DMS 273 (cell line): ENCODE measurements around the gene MAN2B1.
A peak's percentile ranks its signal among the peaks of the same experiment; 100 is the strongest.
"Not testable (repeated sequence)": the region's sequence is repeated elsewhere in the genome, so short reads cannot be mapped to it uniquely, and the experiment has no call there.

Experiments
- DNase-seq: peaks from one replicate; lab custom pipeline; 2025; ENCODE audit not compliant: unreplicated experiment; lab: John Stamatoyannopoulos, UW

Gene MAN2B1

DNA sequence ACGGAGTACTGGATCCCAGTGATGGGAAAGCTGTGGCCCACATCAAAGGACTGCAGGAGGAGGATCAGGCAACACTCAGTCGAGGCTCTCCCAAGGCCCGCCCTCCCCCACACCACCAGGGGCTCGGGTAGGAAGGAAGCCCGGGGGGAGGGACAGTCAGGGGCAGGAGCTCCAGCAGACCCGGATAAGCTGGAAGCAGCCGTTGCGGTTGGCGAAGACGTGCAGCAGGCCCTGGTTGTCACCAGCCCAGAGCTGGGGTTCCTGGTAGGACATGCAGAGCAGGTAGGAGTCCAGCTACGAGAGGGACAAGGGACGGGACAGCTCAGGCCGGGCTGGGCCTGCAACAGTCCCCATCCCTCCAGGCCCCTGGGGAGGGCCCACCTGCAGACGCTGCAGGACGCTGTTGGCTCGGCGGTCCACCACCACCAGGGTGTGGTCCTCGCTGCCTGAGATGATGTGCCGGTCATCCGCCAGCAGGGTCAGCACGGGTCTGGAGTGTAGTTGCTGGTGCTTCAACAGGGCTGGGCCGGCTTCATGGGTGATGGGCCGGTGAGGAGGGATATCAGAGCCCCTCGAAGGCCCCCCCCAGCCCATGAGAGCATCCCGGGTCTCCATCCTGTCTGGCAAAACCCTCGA, 23.2 kb upstream of the MAN2B1 start:
- no peak for DNase-seq

DNA sequence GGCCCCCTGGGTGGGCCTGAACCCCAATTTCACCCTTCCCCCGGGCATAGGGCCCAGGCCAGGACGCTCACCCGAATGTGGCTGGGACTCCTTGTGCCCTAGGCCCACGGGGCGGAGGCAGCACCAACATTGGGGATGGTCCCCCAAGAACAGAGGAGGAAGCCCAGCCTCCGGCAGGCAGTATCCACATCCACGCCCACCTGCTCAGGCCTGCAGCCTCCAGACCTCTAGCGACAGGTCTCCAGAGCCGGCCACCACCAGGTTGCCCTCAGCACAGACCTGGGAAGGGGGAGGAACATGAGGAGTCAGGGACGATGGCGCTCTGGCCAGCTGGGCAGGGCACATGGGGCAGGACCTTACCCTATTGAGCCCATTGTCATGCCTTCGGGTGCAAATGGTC, 22.5 kb upstream of the MAN2B1 start:
- no peak for DNase-seq

DNA sequence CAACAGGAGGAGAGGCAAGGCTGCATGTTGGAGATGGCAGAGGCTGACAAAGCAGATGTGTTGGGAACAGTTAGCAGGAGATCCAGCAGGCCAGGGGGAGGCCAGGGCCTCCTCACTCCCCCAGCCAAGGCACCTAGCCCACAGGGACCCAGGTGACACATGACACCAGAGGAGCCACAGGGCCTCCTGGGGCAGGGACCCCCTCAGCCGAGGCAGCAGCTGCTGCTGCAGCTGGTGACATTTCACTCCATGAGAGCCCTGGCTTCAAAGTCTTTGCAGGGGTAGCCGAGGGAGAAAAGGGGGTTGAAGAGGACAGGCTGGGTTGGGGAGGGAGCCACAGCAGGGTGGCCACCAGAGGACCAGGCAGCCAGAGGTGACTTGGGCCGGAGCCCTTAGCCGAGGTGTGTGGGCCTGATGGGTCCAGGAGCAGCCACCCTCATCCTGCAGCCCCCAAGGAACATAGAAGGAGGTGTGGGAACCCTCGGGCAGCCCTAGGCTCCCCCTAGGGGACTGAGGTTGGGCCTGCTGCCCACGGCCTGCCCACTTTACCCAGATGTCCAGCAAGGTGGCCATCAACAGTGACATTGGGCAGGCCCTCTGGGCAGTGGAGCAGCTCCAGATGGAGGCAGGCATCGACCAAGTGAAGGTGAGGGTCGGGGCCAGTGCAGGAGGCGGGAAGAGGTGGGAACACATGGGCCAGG, 21.1 kb upstream of the MAN2B1 start, which contains the start of gene GNG14:
TSS of gene GNG14 (plus strand) at position 503 of the 701 bp plus-strand sequence. CDS start at position 554, 51 bp downstream.
- DNase-seq: no peak

DNA sequence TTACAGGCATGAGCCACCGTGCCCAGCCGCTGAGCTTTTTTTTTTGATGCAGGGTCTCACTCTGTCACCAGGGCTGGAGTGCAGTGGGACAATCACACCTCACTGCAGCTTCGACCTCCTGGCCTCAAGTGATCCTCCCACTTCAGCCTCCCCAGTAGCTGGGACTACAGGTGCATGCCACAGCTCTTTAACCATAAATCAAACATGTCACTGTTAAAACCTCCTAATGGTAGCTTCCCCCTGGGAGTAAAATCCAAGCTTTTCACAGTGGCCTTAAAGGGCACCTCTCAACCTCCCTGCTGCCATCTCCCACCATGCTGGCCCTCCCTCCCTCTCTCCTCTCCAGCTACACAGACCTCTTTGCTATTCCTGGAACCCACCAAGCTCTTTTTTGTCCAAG, 19.3 kb upstream of the MAN2B1 start:
- no peak for DNase-seq

DNA sequence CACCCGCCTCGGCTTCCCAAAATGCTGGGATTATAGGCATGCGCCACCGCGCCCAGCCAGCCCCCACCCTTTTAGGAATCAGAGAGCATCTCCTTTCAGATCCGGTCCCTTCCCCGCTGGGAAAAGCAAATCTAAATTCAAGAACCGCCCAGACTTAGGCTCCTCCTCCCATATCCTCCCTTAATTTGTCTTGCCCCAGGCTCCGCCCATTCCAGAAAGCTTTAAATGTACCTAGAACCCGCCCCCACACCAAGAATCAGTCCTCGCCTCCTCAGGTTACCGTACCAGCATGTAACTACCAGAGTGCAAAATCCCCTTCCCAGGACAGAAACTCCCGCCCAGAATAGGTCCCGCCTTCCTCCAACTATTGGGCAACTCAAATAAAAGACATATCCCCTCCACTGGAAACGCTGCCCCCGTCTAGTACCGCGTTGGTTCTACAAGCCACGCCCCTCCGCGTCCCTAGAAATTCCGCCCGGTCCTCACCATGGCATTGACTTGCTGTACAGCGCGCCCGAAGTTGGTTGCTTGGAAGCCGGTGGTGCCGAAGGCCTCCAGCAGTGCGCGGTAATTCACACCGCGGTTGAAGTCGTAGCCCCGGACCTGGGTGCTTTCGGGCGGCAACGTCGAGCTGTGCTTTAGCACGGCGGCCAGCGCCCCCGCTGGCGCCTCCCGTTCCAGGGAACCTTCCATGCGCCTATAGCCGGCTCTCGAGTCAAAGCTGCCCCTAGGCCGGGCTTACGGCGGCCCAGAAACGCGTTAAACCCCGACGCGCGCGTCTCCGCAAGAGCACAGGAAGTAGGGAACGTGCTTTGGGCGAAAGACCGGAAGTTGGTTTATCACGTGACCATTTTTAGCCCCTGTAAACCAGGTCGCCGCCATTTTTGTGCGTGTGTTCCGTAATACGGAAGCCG, 14.8 kb upstream of the MAN2B1 start, which contains the start of gene DHPS:
TSS of gene DHPS (minus strand) at position 807 of the 914 bp plus-strand sequence. CDS start at position 693, 114 bp downstream.
- peak; percentile 99 for DNase-seq

DNA sequence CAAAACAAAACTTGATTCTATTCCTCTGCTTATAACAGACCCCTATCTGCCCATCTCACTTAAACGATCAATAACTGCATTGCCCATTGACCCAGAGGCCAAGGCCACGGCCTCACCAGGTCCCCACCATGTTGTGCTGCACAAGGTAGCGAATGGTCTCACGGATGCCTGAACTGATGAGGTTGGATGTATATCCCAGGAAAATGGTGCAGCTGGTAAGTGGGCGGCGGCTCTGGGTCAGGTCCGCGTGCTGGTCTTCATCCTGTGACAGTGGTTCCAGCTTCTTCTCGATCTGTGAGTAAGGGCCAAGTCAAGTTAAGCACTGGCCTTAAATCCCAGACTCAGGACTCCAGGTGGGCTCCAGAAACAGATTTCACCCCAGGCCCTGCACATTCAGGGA, 13.5 kb upstream of the MAN2B1 start:
- DNase-seq: no peak

DNA sequence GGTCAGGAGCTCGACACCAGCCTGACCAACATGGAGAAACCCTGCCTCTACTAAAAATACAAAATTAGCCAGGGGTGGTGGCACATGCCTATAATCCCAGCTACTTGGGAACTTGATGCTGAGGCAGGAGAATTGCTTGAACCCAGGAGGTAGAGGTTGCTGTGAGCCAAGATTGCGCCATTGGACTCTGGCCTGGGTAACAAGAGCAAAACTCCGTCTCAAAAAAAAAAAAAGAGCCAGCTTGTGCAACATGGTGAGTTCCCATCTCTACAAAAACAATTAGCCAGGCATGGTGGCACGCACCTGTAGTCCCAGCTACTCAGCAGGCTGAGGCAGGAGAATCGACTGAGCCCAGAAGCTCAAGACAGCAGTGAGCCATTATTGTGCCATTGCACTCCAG, 11.5 kb upstream of the MAN2B1 start:
- not testable (repeated sequence) for DNase-seq

DNA sequence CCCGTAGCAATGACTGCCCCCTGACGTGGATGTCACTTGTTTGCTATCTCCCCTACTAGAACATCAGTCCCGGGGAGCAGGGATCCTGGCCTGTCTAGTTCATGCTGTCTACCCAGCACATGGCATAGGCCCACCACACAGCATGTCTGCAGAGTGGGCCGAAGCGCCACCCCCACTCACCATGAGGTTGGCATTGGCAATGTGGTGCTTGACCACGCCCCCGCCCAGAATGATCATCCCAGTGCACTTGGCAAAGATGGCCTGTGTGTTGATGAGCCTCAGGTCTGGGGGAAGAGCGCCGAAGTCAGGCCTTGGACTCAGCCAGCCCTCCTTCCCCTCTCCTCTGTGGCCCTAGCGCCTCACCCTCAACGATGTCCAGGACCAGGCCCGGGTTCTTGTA, 10.4 kb upstream of the MAN2B1 start:
- no peak for DNase-seq

DNA sequence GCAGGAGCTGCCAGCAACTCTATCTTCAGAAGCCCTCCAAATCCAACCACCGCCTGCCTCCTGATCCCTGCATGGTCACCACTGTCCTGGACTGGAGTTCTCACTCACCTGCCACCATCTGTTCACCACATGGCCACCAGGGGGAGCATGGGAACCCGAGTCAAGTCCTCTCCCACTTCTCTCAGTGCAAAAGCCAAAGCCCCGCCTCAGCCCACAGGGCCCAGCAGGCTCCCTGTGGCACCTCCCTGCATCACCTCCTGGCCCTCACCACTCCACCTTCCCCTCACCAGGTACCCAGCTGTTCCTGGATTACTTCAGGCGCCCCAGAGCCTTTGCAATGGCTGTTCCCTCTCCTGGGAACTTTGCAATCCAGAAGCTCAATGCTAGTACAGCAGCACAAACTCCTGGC, 9.8 kb upstream of the MAN2B1 start:
- DNase-seq: peak; percentile 92

DNA sequence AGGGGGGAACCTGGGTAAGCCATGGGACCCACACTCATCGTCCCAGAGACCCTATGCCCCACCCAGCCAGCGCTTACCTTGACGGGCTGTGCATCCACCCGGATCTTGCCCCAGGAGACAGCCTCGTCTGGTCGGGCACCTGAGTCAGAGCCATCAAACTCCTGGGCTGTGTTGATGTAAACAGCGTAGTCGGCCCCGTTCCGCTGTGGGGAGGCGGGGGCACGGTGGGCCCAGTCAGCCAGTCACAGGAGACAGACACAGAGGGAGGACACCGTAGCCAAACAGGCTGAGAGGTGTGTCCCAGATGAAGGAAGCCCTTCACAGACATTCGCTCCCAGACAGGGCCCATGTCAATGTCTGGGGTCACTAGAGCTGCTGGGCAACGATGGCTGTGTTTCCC, 9.4 kb upstream of the MAN2B1 start:
- no peak for DNase-seq

DNA sequence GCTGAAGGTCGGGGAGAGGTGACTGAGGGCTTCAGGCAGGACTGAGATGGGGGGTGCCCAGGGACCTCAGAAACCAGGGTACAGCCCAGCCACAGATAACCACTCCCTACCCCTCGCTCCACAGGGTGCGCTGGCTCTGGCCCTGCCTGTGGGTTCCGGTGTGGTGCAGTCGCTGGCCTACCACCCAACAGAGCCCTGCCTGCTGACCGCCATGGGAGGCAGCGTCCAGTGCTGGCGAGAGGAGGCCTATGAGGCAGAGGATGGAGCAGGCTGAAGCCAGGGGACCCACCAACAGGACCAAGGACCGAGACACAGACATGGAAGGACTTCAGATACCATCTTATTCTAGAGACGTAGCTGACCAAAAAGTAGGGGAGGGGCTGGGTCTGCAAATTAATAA, 8.9 kb upstream of the MAN2B1 start:
- DNase-seq: no peak

DNA sequence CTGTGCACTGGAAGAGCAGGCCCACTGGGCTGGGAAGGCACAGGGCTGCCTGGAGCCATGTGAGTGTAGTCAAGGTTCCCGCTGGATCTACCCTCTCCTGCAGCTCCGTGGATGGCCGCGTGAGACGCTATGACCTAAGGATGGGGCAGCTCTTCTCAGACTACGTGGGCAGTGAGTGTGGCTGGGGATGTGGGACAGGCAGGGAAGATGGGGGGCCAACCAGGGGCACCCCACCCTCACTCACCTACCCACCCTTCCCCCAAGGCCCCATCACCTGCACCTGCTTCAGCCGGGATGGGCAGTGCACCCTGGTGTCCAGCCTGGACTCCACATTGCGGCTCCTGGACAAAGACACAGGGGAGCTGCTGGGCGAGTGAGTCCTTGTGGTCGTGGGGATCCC, 6.2 kb upstream of the MAN2B1 start:
- no peak for DNase-seq

DNA sequence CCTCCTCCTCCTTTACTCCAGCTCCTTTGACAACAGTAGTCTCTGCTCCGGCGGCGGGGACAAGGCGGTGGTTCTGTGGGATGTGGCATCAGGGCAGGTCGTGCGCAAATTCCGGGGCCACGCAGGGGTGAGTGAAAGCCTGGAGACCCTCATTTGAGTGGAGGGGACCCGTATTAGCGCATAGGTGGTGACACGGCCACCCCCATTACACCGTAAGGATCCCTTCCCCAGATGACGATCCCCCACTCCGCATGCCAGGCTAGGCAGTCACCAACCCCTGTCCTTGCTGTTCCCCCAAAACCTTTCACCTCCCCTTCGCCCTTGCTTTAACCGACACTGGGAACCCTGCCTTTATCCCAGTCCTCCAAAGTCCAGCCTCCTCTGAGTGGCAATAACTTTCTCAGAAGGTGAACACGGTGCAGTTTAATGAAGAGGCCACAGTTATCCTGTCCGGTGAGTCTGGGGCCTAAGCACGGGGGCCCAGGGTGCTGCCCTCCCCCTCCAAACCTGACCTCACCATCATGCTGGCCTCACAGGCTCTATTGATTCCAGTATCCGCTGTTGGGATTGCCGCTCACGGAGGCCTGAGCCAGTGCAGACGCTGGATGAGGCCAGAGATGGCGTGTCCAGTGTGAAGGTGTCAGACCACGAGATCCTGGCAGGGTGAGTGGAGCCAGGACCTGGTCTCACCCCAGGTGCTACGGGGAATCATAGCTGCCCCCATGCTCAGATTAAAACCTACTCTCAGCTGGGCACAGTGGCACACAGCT, 3.8 kb upstream of the MAN2B1 start:
- DNase-seq: no peak

DNA sequence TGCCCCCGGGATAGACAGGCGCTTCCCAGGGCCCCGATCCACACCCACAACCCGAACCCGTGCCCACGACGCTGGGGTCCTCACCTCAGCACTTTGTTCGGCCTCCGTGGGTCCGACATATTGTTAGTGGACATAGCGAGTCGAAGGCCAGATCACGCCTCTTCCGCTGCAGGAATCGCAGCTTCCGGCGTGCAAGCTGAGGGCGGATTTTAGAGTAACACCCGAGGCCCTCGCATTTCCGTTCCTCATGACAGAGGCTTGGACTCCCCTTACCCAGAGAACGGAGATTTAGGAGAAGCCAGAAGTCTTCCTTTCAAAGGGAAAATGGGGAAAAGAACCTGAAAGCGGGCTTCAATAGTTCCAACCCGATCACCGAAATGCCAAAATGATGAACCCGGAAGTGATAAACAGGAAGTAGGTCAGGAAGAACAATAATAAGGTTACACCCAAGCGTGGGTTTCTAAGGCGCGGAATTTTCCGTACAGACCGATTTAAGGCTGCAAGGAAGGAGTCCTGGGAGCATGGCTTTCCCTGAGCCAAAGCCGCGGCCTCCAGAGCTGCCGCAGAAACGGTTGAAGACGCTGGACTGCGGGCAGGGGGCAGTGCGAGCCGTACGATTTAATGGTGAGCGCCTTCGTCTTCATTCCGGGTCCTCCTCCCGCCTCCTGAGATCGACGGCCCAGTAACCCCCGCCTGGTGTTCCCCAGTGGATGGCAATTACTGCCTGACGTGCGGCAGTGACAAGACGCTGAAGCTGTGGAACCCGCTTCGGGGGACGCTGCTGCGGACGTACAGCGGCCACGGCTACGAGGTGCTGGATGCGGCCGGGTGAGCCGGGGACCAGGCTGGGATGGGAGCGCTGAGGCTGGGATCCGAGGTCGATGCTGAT, 3.0 kb upstream of the MAN2B1 start:
- peak; percentile 91 for DNase-seq

DNA sequence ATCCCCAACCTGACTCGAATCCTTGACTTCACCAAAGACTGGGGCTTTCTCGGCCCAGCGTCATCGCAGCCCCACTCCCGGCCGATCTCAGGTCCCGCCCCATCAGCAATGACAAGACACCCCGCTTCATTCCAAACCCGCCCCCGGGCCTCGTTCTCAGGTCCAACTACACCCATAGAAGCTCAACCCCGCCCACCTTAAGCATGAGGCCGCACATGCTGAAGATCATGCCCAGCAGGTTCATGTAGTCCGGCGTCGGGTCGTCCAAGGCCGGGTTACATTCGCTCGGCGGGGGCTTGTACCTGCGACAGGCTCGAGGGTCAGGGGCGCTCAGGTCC, 2.4 kb upstream of the MAN2B1 start:
- peak; percentile 68 for DNase-seq

DNA sequence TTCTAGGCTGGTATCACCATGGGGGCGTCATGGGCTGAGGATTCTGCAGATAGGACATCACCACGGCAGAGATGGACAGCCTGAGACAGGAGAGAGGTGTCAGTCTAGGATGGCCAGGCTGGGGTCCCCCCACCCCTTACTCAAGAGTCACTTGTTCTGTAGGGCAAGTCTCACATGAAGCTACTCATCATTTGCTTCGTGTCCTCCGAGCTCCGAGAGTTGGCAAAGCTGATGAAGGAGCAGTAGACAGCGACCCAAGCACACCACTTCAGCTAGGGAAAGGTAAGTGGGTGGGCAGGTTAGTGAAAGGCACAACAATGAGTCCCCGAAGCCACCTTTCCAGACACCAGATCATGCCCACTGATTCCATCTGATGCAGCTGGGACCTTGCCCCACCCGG, 1.8 kb upstream of the MAN2B1 start:
- DNase-seq: no peak

DNA sequence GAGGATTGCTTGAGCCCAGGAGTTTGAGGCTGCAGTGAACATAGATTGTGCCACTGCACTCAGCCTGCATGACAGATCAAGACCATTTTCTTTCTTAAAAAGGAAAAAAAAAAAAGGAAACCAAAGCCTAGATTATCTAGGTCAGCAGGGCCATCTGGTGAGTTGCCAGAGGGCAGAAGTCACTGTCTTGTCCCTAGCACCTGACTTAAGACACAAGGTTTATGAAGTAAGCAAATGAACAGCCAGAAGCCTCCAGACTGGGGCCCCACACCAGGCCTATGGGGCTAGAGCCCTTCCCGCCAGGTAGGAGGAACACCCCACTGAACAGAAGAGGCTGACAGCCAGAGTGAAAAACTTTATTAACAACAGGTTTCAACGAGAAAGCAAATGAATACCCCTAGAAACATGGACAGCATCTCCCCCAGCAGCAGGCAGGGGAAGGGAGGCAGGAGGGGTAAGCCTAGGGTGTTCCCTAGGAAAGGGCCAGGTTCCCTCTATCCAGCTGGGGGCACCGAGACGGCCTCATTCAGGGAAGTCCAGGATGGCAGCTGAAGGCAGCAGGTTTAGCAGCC, 1.3 kb upstream of the MAN2B1 start:
- DNase-seq: no peak

DNA sequence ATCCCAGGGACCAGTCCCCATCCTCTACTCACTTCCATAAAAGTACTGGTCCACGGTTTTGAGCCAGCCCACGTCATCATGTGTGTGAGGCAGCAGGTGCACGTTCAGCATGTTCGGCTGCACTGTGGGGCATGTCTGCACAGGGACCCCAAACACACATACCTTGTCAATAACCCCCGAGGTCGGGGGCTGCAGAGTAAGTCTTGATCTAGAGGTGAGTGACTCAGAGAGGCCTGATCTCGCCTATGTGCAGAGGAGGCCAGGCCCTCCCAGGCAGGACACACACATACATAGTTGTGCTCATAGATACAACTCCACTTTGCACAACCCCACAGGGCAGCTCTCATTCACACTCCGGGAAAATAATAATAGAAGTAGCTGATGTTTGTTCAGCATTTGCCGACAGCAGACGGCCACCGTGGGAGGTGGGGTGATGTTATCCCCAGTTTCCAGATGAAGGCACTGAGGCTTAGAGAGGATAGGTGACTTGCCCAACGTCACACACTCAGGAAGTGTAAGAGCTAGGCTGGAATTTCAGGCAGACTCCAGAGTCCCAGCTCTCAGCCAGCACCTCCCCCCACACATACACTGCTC, 774 bp downstream of the MAN2B1 start:
- DNase-seq: no peak

DNA sequence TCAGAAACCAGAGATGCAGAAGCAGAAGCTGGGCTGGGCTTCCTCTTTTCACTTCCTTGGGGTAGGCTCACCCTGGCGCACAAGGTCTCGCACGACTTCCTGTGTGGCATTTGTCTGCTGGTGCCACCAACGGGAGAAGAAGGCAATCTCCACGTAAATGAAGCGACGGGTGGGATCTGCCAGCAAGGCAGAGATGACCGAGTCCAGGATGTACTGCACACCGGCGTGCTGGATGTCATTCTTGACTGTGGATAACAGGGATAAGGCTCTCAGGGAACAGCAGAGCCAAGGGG, 1.3 kb downstream of the MAN2B1 start:
- no peak for DNase-seq
